ENCODE data around the gene GYG1. TPM values are rescaled to one million over a fixed set of nuclear protein-coding genes. Genes with fewer than 3 reads are reported as not detected.

The GYG1 gene
- total and polyA plus RNA-seq, 2 donors from 2014 or later: 31.3 to 37.9 TPM

- FAIRE-seq: no peak
These were observed 1.1 kb upstream of the GYG1 start for GRCh38 chr3:148990236-148990635.

DNA sequence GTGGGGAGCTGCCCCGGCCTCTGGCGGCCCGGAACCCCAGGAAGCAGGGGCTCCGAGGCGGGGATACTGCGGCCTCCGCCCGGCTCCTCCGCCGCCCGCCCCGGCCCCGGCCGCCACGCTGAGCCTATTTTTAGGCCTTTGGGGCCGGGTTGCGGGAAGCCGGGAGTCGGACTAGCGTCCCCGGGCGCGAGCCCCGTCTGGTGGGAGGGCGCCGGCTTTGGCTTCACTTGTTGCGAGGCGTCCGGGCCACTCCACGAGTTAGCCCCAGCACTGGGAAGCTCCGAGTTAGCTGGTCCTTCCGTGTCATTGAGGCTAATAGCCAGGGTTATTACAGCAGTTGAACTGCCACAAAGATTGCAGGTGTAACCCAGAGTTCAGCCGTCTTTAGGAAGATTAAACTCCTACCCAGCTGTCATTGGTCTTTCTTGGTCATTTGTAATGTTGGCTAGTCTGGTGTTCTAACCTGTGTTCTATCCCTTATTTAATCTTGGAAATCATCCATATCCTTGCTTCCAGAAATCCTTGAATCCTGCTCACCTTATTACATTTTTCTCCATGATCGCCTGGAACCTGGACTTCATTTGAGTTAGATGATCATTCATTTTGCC, 791 bp downstream of the GYG1 start:
- TF ChIP-seq CTCF (IDR thresholded peaks at IDR 0.05; ENCODE audit: borderline replicate concordance, extremely low read depth, insufficient read depth): no peak
- peaks cover 0 to 20% (median 13%) of the 10 kb centered on the region in 3 donors for H3K36me3 ChIP-seq (ENCODE audit: control insufficient read depth in 2 of 3, insufficient read depth in 3 of 3, low read length in 3 of 3)
- peak overlapping the region; percentile 86 to 88 for H3K27ac ChIP-seq (ENCODE audit: low read depth in 2 of 2, low read length in 2 of 2)
- FAIRE-seq (no peak), DNase-seq (peak; percentile 44 to 90 (median 55))
- H3K27me3 ChIP-seq (ENCODE audit: control insufficient read depth, insufficient read depth, low read length): no peaks in the 10 kb centered on the region
- H3K4me3 ChIP-seq (ENCODE audit: low read length in 3 of 3): peak overlapping the region; percentile 35 to 71 (median 71)
- peaks cover 0 to 7% (median 0%) of the 10 kb centered on the region in 3 donors for H3K4me1 ChIP-seq (ENCODE audit: control insufficient read depth in 2 of 3, insufficient read depth in 2 of 3, low read depth in 1 of 3, low read length in 3 of 3)
- H3K9ac ChIP-seq (ENCODE audit: low read length in 3 of 3): peak overlapping the region in 2 of 3 donors; percentile 51 to 77
- intact Hi-C loops (cut with DNase I): no loop called here
- H3K9me3 ChIP-seq (ENCODE audit: control insufficient read depth in 2 of 3, insufficient read depth in 1 of 3, low read length in 3 of 3): no peaks in the 10 kb centered on the region

More at GRCh38 chr3:148990236-148990635, 1.1 kb upstream of the GYG1 start:
- Histone ChIP-seq H3K4me3 (ENCODE audit: low read length in 3 of 3) (no peak overlapping the region), H3K27me3 (ENCODE audit: control insufficient read depth, insufficient read depth, low read length) (no peaks in the 10 kb centered on the region), H3K9ac (ENCODE audit: low read length in 3 of 3) (no peak overlapping the region), H3K9me3 (ENCODE audit: control insufficient read depth in 2 of 3, insufficient read depth in 1 of 3, low read length in 3 of 3) (no peaks in the 10 kb centered on the region), H3K4me1 (ENCODE audit: control insufficient read depth in 2 of 3, insufficient read depth in 2 of 3, low read depth in 1 of 3, low read length in 3 of 3) (peaks cover 0 to 7% (median 0%) of the 10 kb centered on the region in 3 donors), H3K27ac (ENCODE audit: low read depth in 2 of 2, low read length in 2 of 2) (no peak overlapping the region), H3K36me3 (ENCODE audit: control insufficient read depth in 2 of 3, insufficient read depth in 3 of 3, low read length in 3 of 3) (peaks cover 0 to 1% (median under 1%) of the 10 kb centered on the region in 3 donors)
- no peak for TF ChIP-seq CTCF (IDR thresholded peaks at IDR 0.05; ENCODE audit: borderline replicate concordance, extremely low read depth, insufficient read depth)
- DNase-seq: no peak
- intact Hi-C loops (cut with DNase I): no loop called here

- intact Hi-C loops (cut with DNase I): no loop called here
- H3K9me3 ChIP-seq (ENCODE audit: control insufficient read depth in 2 of 3, insufficient read depth in 1 of 3, low read length in 3 of 3): no peaks in the 10 kb centered on the region
- no peak for TF ChIP-seq CTCF (IDR thresholded peaks at IDR 0.05; ENCODE audit: borderline replicate concordance, extremely low read depth, insufficient read depth)
- DNase-seq (peak in 1 of 5 donors; percentile 38), FAIRE-seq (no peak)
- H3K27me3 ChIP-seq (ENCODE audit: control insufficient read depth, insufficient read depth, low read length): no peaks in the 10 kb centered on the region
- H3K4me3 ChIP-seq (ENCODE audit: low read length in 3 of 3): peak overlapping the region in 2 of 3 donors; percentile 71
- no peak overlapping the region for H3K9ac ChIP-seq (ENCODE audit: low read length in 3 of 3)
- peaks cover 0 to 20% (median 13%) of the 10 kb centered on the region in 3 donors for H3K36me3 ChIP-seq (ENCODE audit: control insufficient read depth in 2 of 3, insufficient read depth in 3 of 3, low read length in 3 of 3)
- no peak overlapping the region for H3K27ac ChIP-seq (ENCODE audit: low read depth in 2 of 2, low read length in 2 of 2)
- H3K4me1 ChIP-seq (ENCODE audit: control insufficient read depth in 2 of 3, insufficient read depth in 2 of 3, low read depth in 1 of 3, low read length in 3 of 3): peaks cover 0 to 7% (median 0%) of the 10 kb centered on the region in 3 donors
These were observed 1.4 kb downstream of the GYG1 start for GRCh38 chr3:148992635-148993255.
